ENCODE measurements around the gene DFFB. TPM values are rescaled to one million over a fixed set of nuclear protein-coding genes. Genes with fewer than 3 reads are reported as not detected.

DFFB gene
- total and polyA plus RNA-seq, 9 of the 15 experiments (the other 6 are each of a cell fraction or from before 2014, with no cell fraction given): 2.3 to 15.8 (median 11.5) TPM

GRCh38 chr1:3899754-3900149 lies 42.5 kb downstream of the DFFB start (continued):
- peak; percentile 53; the same call in 1 of the 2 replicates for TF ChIP-seq MGA (IDR thresholded peaks at IDR 0.05)
- TF ChIP-seq PHF20 (IDR thresholded peaks at IDR 0.05; ENCODE audit: partially characterized antibody): peak; percentile 63
- peak; percentile 84 for TF ChIP-seq SAP30 (IDR thresholded peaks at IDR 0.05; ENCODE audit: borderline replicate concordance, insufficient read depth, low read depth, low read length, poor library complexity, severe bottlenecking)
- TF ChIP-seq KLF6 (CRISPR knock-in tag; IDR thresholded peaks at IDR 0.05; ENCODE audit: borderline replicate concordance): peak; percentile 77; the same call in 1 of the 2 replicates
- TF ChIP-seq HMGN3 (IDR thresholded peaks at IDR 0.05; ENCODE audit: borderline replicate concordance, extremely low read depth, insufficient read length, low read depth, low read length): peak; percentile 83
- no peak for TF ChIP-seq NFIC (IDR thresholded peaks at IDR 0.05)
- TF ChIP-seq SIN3A (IDR thresholded peaks at IDR 0.05; ENCODE audit: borderline replicate concordance in 2 of 2, control insufficient read depth in 1 of 2, low read depth in 2 of 2, low read length in 2 of 2): peak; percentile 76 to 81; a peak in 2 of 4 replicates
- TF ChIP-seq ZNF316 (IDR thresholded peaks at IDR 0.05): peak; percentile 2; the same call in 1 of the 2 replicates
- TF ChIP-seq NKRF (IDR thresholded peaks at IDR 0.05; ENCODE audit: borderline replicate concordance): peak; percentile 77; the same call in 1 of the 2 replicates

All from K562 (cell line).